Upper lobe of right lung (tissue), 1 donor: ENCODE data around the gene ARHGAP15. TPM values are rescaled to one million over a fixed set of nuclear protein-coding genes. Genes with fewer than 3 reads are reported as not detected.
"Not testable (repeated sequence)": the region's sequence is repeated elsewhere in the genome, so short reads cannot be mapped to it uniquely, and the experiment has no call there.

Source experiments
- ATAC-seq: fragments of 200-7000 bp; cut with Tn5 transposase; one replicate; pipeline ENCODE4 v1.9.1; 2020; ENCODE audit warnings: mild to moderate bottlenecking, moderate library complexity
- DNase-seq: peaks from one replicate; pipeline ENCODE4 v3.0.0-alpha.2; 2020
- H3K27ac ChIP-seq: fragments of 200-600 bp; one replicate; pipeline ENCODE4 v1.8.0; 2022
- H3K27me3 ChIP-seq: fragments of 200-600 bp; one replicate; pipeline ENCODE4 v1.8.0; 2022; ENCODE audit warnings: mild to moderate bottlenecking
- H3K36me3 ChIP-seq: fragments of 200-600 bp; one replicate; pipeline ENCODE4 v1.8.0; 2022
- H3K4me1 ChIP-seq: fragments of 200-600 bp; one replicate; pipeline ENCODE4 v1.8.0; 2022
- H3K4me3 ChIP-seq: fragments of 200-600 bp; one replicate; pipeline ENCODE4 v1.8.0; 2022; ENCODE audit warnings: mild to moderate bottlenecking
- H3K9me3 ChIP-seq: fragments of 200-600 bp; one replicate; pipeline ENCODE4 v1.8.0; 2022
- intact Hi-C: fragments of 100-400 bp; cut with DNase I; formaldehyde crosslinking; loops from one replicate; pipeline ENCODE4 v1.11.0; 2022
- total RNA-seq: library from RNA; stranded (reverse); fragmentation: NEBNext Ultra II Directional; extraction: Animal tissue kit (Norgen Biotek cat#: 25700); gene quantifications from one replicate; pipeline ENCODE4 v1.2.1, GENCODE V29; 2021
- TF ChIP-seq, protein P1 (sequence below): fragments of 200-600 bp; IDR thresholded peaks from one replicate; pipeline ENCODE4 v1.8.0; 2022; ENCODE audit warnings: antibody characterized with exemption
- donor health status: DM: no; HTN: yes; CAD: no; lungs with severe emphysema.

The ARHGAP15 gene
- total RNA-seq, 1 donor from 2014 or later: 19.2 TPM

DNA sequence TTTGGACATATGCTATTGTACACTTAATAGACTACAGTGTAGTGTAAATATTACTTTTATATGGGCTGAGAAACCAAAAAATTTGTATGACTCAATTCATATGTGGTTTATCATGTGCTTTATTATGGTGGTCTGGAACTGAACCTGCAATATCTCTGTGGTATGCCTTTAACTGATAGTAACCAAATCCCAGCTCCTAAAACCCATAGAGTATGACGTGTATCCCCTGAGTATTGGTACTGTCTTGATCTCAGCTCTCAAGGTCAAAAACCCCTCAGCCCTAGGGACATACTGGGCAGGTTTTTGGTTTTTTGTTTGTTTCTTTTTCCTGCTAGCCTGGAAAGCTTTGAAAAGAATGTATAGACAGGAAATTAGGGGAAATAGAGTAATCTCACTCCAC, 42.2 kb upstream of the ARHGAP15 start:
- no peak overlapping the region for H3K27ac ChIP-seq
- H3K9me3 ChIP-seq: no peaks in the 10 kb centered on the region
- ATAC-seq (no peak), DNase-seq (no peak)
- H3K27me3 ChIP-seq: no peaks in the 10 kb centered on the region
- intact Hi-C loops: no loop called here
- H3K36me3 ChIP-seq: no peaks in the 10 kb centered on the region
- no peak overlapping the region for H3K4me3 ChIP-seq
- TF ChIP-seq, protein P1, sequence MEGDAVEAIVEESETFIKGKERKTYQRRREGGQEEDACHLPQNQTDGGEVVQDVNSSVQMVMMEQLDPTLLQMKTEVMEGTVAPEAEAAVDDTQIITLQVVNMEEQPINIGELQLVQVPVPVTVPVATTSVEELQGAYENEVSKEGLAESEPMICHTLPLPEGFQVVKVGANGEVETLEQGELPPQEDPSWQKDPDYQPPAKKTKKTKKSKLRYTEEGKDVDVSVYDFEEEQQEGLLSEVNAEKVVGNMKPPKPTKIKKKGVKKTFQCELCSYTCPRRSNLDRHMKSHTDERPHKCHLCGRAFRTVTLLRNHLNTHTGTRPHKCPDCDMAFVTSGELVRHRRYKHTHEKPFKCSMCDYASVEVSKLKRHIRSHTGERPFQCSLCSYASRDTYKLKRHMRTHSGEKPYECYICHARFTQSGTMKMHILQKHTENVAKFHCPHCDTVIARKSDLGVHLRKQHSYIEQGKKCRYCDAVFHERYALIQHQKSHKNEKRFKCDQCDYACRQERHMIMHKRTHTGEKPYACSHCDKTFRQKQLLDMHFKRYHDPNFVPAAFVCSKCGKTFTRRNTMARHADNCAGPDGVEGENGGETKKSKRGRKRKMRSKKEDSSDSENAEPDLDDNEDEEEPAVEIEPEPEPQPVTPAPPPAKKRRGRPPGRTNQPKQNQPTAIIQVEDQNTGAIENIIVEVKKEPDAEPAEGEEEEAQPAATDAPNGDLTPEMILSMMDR: no peak
- H3K4me1 ChIP-seq: no peaks in the 10 kb centered on the region

DNA sequence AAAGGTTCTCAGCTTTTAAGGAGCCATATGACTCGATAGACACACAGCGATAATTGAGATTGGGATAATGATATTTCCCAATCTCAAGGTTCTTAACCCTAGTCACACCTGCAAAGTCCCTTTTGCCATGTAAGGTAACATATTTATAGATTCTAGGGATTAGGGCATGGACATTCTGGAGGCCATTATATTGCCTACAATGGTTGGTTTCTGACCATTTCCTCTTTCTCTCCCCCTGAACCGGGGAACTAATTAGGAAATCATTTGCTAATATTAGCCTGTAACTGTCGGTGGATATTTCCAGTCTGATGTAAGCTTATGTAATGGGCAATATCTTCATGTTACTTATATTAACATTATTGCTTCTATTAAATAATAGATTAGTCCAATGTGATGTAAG, 40.8 kb upstream of the ARHGAP15 start:
- no peak for ATAC-seq
- no peak overlapping the region for H3K27ac ChIP-seq

DNA sequence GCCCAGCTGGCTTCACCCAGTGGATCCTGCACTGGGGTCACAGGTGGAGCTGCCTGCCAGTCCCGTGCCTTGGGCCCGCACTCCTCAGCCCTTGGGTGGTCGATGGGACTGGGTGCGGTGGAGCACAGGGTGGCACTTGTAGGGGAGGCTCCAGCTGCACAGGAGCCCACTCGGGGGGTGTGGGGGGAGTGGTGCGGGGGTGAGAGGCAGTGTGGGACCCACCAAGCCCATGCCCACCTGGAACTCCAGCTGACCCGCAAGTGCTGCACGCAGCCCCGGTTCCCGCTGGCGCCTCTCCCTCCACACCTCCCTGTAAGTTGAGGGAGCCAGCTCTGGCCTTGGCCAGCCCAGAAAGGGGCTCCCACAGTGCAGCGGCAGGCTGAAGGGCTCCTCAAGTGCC, 39.7 kb upstream of the ARHGAP15 start:
- H3K27ac ChIP-seq, ATAC-seq, H3K27me3 ChIP-seq, H3K4me1 ChIP-seq, H3K4me3 ChIP-seq, H3K36me3 ChIP-seq, H3K9me3 ChIP-seq, intact Hi-C loops: not testable (repeated sequence)
- DNase-seq: peak; percentile 42

More for the DNA sequence above, 40.8 kb upstream of the ARHGAP15 start:
- DNase-seq: no peak
- no peak overlapping the region for H3K4me3 ChIP-seq
- no peaks in the 10 kb centered on the region for H3K9me3 ChIP-seq
- no peaks in the 10 kb centered on the region for H3K27me3 ChIP-seq
- intact Hi-C loops: no loop called here
- no peaks in the 10 kb centered on the region for H3K4me1 ChIP-seq
- TF ChIP-seq, protein P1: no peak
- no peaks in the 10 kb centered on the region for H3K36me3 ChIP-seq

DNA sequence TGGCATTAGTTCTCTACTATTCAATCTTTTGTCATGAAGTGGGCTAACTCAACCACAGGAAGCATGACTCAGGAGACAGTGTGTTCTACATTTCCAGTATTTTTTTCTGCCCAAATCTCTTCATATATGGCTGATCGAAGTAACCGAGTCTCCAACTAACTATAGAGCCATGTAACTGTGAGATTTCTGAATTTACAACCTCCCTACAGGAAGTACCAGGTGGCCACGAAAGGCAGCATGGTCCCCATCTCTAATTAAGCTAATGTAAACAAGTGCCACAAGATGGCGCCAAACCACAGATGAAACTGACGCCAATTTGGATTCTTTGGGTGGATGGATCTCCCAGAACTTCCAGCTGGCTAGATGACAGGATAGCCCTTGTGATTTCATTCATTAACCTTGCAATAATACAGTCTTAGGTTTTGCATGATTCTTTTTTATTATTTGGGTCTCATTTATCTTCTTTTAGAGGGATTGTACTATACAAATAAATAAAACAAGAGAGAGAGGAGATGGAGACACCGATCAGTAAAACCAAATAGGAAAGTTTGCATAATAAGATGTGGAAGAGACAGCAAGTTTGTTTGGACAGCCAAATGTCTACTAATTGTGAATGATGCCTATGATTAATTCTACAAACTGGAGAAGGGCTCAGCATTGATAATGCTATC, 18.3 kb upstream of the ARHGAP15 start:
- DNase-seq (no peak), ATAC-seq (peak; percentile 87)
- TF ChIP-seq, protein P1: peak; percentile 69
- Histone ChIP-seq H3K27ac (no peak overlapping the region), H3K4me3 (no peak overlapping the region), H3K27me3 (no peaks in the 10 kb centered on the region), H3K4me1 (no peaks in the 10 kb centered on the region), H3K9me3 (no peaks in the 10 kb centered on the region), H3K36me3 (no peaks in the 10 kb centered on the region)
- intact Hi-C loops: no loop called here

DNA sequence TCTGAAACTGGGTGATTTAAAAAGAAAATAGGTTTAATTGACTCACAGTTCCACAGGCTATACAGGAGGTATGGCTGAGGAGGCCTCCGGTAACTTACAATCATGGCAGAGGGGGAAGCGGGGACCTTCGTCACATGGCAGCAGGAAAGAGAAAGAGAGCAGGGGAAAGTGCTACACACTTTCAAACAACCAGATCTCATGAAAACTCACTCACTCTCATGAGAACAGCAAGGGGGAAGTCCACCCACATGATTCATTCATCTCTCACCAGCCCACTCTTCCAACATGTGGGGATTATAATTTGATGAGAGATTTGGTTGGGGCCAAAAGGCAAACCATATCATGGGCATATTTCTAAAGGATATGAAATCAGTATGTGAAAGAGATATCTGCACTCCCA, 12.0 kb upstream of the ARHGAP15 start:
- Histone ChIP-seq H3K4me1 (no peaks in the 10 kb centered on the region), H3K27me3 (no peaks in the 10 kb centered on the region), H3K36me3 (no peaks in the 10 kb centered on the region), H3K27ac (no peak overlapping the region), H3K4me3 (no peak overlapping the region), H3K9me3 (no peaks in the 10 kb centered on the region)
- no peak for ATAC-seq
- DNase-seq: no peak
- intact Hi-C loops: no loop called here
- TF ChIP-seq, protein P1: no peak

DNA sequence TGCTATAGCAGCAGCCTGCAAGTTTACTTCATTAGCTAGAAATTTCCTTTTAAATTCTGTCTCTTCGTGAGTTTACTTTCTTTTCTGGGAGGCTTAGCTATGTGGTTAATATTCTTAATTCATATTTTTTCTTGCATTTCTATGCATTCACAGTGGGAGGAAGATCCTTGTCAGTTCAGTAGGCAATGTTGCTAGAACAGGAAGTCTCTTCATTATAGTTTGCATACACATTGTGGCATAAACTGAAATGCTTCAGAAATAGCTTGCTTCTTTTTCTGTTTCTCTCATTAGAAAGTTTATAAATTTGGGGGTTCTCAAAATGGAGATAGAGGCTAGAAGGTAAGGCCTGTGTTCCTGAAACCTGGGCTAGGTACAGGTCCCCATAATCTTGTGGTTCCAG, 8.1 kb upstream of the ARHGAP15 start:
- ATAC-seq: no peak
- Histone ChIP-seq H3K4me1 (peaks cover 4% of the 10 kb centered on the region), H3K4me3 (no peak overlapping the region), H3K27me3 (no peaks in the 10 kb centered on the region), H3K9me3 (no peaks in the 10 kb centered on the region), H3K36me3 (no peaks in the 10 kb centered on the region), H3K27ac (no peak overlapping the region)
- TF ChIP-seq, protein P1: no peak
- intact Hi-C loops: no loop called here
- DNase-seq: no peak
